RWPE2 (cell line): ENCODE measurements around the gene CARD11.

Source experiments
- ATAC-seq: fragments of 200-7000 bp; cut with Tn5 transposase; 3 replicates; pipeline ENCODE4 v1.9.1; 2021; ENCODE audit warnings: low read depth
- DNase-seq: peaks from one replicate; pipeline ENCODE4 v3.0.0-alpha.2; 2020; ENCODE audit warnings: low spot score
- H3K27ac ChIP-seq: fragments of 450-650 bp; 2 replicates; pipeline ENCODE4 v1.5.1; 2017; ENCODE audit warnings: mild to moderate bottlenecking; ENCODE audit not compliant: poor library complexity, severe bottlenecking
- H3K27me3 ChIP-seq: fragments of 250-450 bp; sonication (Bioruptor Pico); 2 replicates; pipeline ENCODE4 v1.5.1; 2021; ENCODE audit warnings: mild to moderate bottlenecking, moderate library complexity; ENCODE audit not compliant: insufficient read depth, poor library complexity, severe bottlenecking
- H3K36me3 ChIP-seq: fragments of 250-450 bp; sonication (Bioruptor Pico); 2 replicates; pipeline ENCODE4 v1.5.1; 2020; ENCODE audit warnings: low read depth, mild to moderate bottlenecking, moderate library complexity
- H3K4me1 ChIP-seq: fragments of 250-450 bp; sonication (Bioruptor Pico); 2 replicates; pipeline ENCODE4 v1.5.1; 2021; ENCODE audit warnings: mild to moderate bottlenecking, moderate library complexity; ENCODE audit not compliant: insufficient read depth, poor library complexity, severe bottlenecking
- H3K4me3 ChIP-seq: fragments of 250-450 bp; sonication (Bioruptor Pico); 2 replicates; pipeline ENCODE4 v1.5.1; 2021; ENCODE audit warnings: mild to moderate bottlenecking, moderate library complexity; ENCODE audit not compliant: severe bottlenecking
- H3K9me3 ChIP-seq: fragments of 250-450 bp; sonication (Bioruptor Pico); 2 replicates; pipeline ENCODE4 v1.5.1; 2021; ENCODE audit warnings: mild to moderate bottlenecking, moderate library complexity; ENCODE audit not compliant: severe bottlenecking
- TF ChIP-seq, protein P1 (sequence below): fragments of 450-650 bp; IDR thresholded peaks from one replicate; pipeline ENCODE4 v1.5.1; 2017; ENCODE audit warnings: mild to moderate bottlenecking, moderate library complexity; ENCODE audit not compliant: poor library complexity, severe bottlenecking

Gene CARD11

DNA sequence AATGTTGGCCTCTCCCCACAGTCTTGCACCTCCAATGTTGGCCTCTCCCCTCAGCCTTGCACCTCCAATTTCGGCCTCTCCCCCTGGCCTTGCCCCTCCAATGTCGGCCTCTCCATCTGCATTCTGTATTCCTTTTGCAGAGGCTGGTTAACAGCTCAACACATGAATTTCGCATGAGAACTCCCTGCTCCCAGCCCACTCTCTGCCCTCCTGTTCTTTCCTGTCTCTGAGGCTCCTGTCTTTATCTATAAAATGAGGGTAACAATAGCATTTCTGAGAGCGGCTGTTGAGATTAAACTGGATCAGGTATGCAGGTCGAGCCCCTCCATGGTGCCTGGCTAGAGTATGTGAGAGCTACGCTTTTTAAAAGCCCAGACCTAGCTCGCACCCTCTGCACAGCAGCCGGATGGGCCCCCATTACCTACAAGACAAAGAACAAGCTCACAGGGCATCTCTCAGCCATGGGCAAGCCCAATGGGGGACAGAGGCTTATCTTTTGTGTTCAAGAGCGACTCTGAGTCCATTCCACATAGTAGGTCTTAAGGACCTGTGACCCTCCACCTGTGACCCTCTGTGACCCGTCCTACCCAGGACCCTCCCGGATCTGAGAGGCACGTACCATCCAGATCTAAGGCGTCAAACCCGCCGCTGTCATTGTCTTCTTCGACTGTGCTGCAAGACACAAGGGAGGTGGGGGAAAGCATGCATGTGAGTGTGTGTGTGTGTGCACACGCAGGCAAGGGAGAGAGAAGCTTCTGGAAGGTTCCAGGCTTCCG is 117.4 kb downstream of the CARD11 start:
- no peaks in the 10 kb centered on the region for H3K36me3 ChIP-seq
- DNase-seq (peak; percentile 34), ATAC-seq (no peak)
- TF ChIP-seq, protein P1, sequence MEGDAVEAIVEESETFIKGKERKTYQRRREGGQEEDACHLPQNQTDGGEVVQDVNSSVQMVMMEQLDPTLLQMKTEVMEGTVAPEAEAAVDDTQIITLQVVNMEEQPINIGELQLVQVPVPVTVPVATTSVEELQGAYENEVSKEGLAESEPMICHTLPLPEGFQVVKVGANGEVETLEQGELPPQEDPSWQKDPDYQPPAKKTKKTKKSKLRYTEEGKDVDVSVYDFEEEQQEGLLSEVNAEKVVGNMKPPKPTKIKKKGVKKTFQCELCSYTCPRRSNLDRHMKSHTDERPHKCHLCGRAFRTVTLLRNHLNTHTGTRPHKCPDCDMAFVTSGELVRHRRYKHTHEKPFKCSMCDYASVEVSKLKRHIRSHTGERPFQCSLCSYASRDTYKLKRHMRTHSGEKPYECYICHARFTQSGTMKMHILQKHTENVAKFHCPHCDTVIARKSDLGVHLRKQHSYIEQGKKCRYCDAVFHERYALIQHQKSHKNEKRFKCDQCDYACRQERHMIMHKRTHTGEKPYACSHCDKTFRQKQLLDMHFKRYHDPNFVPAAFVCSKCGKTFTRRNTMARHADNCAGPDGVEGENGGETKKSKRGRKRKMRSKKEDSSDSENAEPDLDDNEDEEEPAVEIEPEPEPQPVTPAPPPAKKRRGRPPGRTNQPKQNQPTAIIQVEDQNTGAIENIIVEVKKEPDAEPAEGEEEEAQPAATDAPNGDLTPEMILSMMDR: no peak
- H3K4me1 ChIP-seq: peaks cover 5% of the 10 kb centered on the region
- no peaks in the 10 kb centered on the region for H3K27me3 ChIP-seq
- no peaks in the 10 kb centered on the region for H3K9me3 ChIP-seq
- no peak overlapping the region for H3K27ac ChIP-seq
- no peak overlapping the region for H3K4me3 ChIP-seq

- Histone ChIP-seq H3K27ac (no peak overlapping the region), H3K27me3 (no peaks in the 10 kb centered on the region)
These were observed 118.5 kb downstream of the CARD11 start for GRCh38 chr7:2924866-2925840.

GRCh38 chr7:2923886-2924574 is 119.6 kb downstream of the CARD11 start:
- TF ChIP-seq, protein P1: no peak
- H3K36me3 ChIP-seq: no peaks in the 10 kb centered on the region
- DNase-seq (peak; percentile 32), ATAC-seq (no peak)
- no peaks in the 10 kb centered on the region for H3K9me3 ChIP-seq
- H3K27me3 ChIP-seq: no peaks in the 10 kb centered on the region
- H3K27ac ChIP-seq: no peak overlapping the region
- H3K4me1 ChIP-seq: peaks cover 5% of the 10 kb centered on the region
- no peak overlapping the region for H3K4me3 ChIP-seq

More at GRCh38 chr7:2924866-2925840, 118.5 kb downstream of the CARD11 start:
- no peaks in the 10 kb centered on the region for H3K36me3 ChIP-seq
- peaks cover 5% of the 10 kb centered on the region for H3K4me1 ChIP-seq
- TF ChIP-seq, protein P1: no peak
- ATAC-seq (no peak), DNase-seq (peak; percentile 25)
- H3K4me3 ChIP-seq: no peak overlapping the region
- no peaks in the 10 kb centered on the region for H3K9me3 ChIP-seq

- H3K36me3 ChIP-seq: no peaks in the 10 kb centered on the region
- H3K9me3 ChIP-seq: no peaks in the 10 kb centered on the region
- H3K4me1 ChIP-seq: peaks cover 5% of the 10 kb centered on the region
- ATAC-seq (no peak), DNase-seq (no peak)
- H3K27ac ChIP-seq: no peak overlapping the region
- no peak overlapping the region for H3K4me3 ChIP-seq
- H3K27me3 ChIP-seq: no peaks in the 10 kb centered on the region
- TF ChIP-seq, protein P1: no peak
These were observed 120.3 kb downstream of the CARD11 start for GRCh38 chr7:2923291-2923781.
